H1 (cell line): ENCODE results near the gene SPACA4. TPM values are rescaled to one million over a fixed set of nuclear protein-coding genes. Genes with fewer than 3 reads are reported as not detected.
A peak's percentile ranks its signal among the peaks of the same experiment; 100 is the strongest.

Source experiments
- CTCF ChIA-PET: fragments of 300-600 bp; sonication (Branson Sonifier 250); formaldehyde crosslinking; loops from one replicate; lab custom pipeline; 2021; ENCODE audit not compliant: partially characterized antibody; lab: Charles Lee
- POLR2A ChIA-PET: fragments of 300-600 bp; sonication (Branson Sonifier 250); formaldehyde crosslinking; loops from one replicate; lab custom pipeline; 2021; ENCODE audit warnings: inconsistent platforms; ENCODE audit not compliant: partially characterized antibody; lab: Charles Lee
- DNase-seq, 2 experiments: peaks; one replicate each; pipeline versions ENCODE4 v3.0.0 to v3.0.0-alpha.2; 2010 to 2022; ENCODE audit warnings: low spot score in 2 of 2, low read depth in 1 of 2, mixed read lengths in 1 of 2
- FAIRE-seq: peaks from 2 replicates; lab custom pipeline; 2011; peaks lifted over from hg19 to GRCh38; lab: Jason Lieb, UNC
- H2AFZ ChIP-seq: 2 replicates; pipeline ENCODE4 v1.8.1; 2012; ENCODE audit warnings: low read length, inconsistent platforms
- H2AK5ac ChIP-seq: 2 replicates; pipeline ENCODE4 v1.6.1; 2013; ENCODE audit warnings: low read depth, low read length
- H2BK120ac ChIP-seq: replicated peaks from 2 replicates; pipeline ENCODE3; 2013; ENCODE audit warnings: low read depth, low read length, inconsistent platforms
- H2BK12ac ChIP-seq: 2 replicates; pipeline ENCODE4 v1.6.1; 2013; ENCODE audit warnings: low read depth, low read length
- H2BK15ac ChIP-seq: 2 replicates; pipeline ENCODE4 v1.6.1; 2013; ENCODE audit warnings: low read length
- H2BK20ac ChIP-seq: 2 replicates; pipeline ENCODE4 v1.6.1; 2013; ENCODE audit warnings: low read length
- H2BK5ac ChIP-seq: 2 replicates; pipeline ENCODE4 v1.6.1; 2013; ENCODE audit warnings: low read depth, low read length
- H3K14ac ChIP-seq: 2 replicates; pipeline ENCODE4 v1.6.1; 2013; ENCODE audit warnings: inconsistent platforms; ENCODE audit not compliant: insufficient read length
- H3K18ac ChIP-seq: 2 replicates; pipeline ENCODE4 v1.6.1; 2013; ENCODE audit warnings: low read length; ENCODE audit errors: extremely low read depth
- H3K23ac ChIP-seq: 2 replicates; pipeline ENCODE4 v1.6.1; 2013; ENCODE audit warnings: inconsistent platforms; ENCODE audit not compliant: insufficient read length
- H3K23me2 ChIP-seq: 2 replicates; pipeline ENCODE4 v1.6.1; 2013; ENCODE audit warnings: low read depth, low read length
- H3K27ac ChIP-seq: 2 replicates; pipeline ENCODE4 v1.6.1; 2011; ENCODE audit warnings: low read depth, low read length, inconsistent platforms
- H3K27me3 ChIP-seq, 4 experiments: replicated peaks in 1 of 4; 1 replicate in 1 of 4; 2 replicates in 3 of 4; pipeline versions ENCODE4 v1.6.1 to v1.8.1; 2011 to 2013; ENCODE audit warnings: low read length in 3 of 4, mild to moderate bottlenecking in 3 of 4, inconsistent platforms in 2 of 4, mixed read lengths in 2 of 4, moderate library complexity in 1 of 4; ENCODE audit not compliant: control insufficient read depth in 3 of 4, insufficient read depth in 3 of 4; ENCODE audit errors: extremely low read depth in 1 of 4
- H3K36me3 ChIP-seq, 4 experiments: 2 replicates each; pipeline versions ENCODE4 v1.6.1 to v1.8.1; 2011 to 2013; ENCODE audit warnings: mild to moderate bottlenecking in 4 of 4, low read length in 3 of 4, moderate library complexity in 2 of 4, control low read depth in 1 of 4, inconsistent platforms in 1 of 4; ENCODE audit not compliant: insufficient read depth in 4 of 4, control insufficient read depth in 2 of 4
- H3K4ac ChIP-seq: replicated peaks from 2 replicates; pipeline ENCODE3; 2013; ENCODE audit warnings: low read length, low read depth, mixed read lengths, inconsistent platforms; ENCODE audit not compliant: insufficient read length
- H3K4me1 ChIP-seq, 4 experiments: replicated peaks in 1 of 4; 1 replicate in 1 of 4; 2 replicates in 3 of 4; pipeline versions ENCODE4 v1.6.1 to v1.8.1; 2011 to 2013; ENCODE audit warnings: low read length in 3 of 4, inconsistent platforms in 2 of 4, mixed read lengths in 1 of 4; ENCODE audit not compliant: insufficient read depth in 4 of 4, control insufficient read depth in 3 of 4
- H3K4me2 ChIP-seq, 2 experiments: 2 replicates each; pipeline versions ENCODE4 v1.6.1 to v1.8.1; 2011 to 2013; ENCODE audit warnings: low read depth in 2 of 2, low read length in 2 of 2, control low read depth in 1 of 2, inconsistent platforms in 1 of 2, mild to moderate bottlenecking in 1 of 2; ENCODE audit not compliant: insufficient read depth in 1 of 2
- H3K4me3 ChIP-seq, 4 experiments: fragments of 200-600, 300-600 bp in 1 of 4; sonication (generic), shearing (Covaris generic), sonication (Bioruptor Twin) in 1 of 4; 2 replicates each; pipeline versions ENCODE4 v1.5.1 to v1.8.1; 2011 to 2016; ENCODE audit warnings: low read length in 4 of 4, low read depth in 3 of 4, control low read depth in 2 of 4, inconsistent platforms in 2 of 4, mild to moderate bottlenecking in 2 of 4, mixed read lengths in 1 of 4, moderate library complexity in 1 of 4; ENCODE audit not compliant: insufficient read depth in 2 of 4; ENCODE audit errors: extremely low read depth in 1 of 4
- H3K56ac ChIP-seq: replicated peaks from 2 replicates; pipeline ENCODE3; 2013; ENCODE audit warnings: low read depth, mild to moderate bottlenecking, mixed read lengths, low read length, inconsistent platforms; ENCODE audit not compliant: insufficient read length
- H3K79me1 ChIP-seq: 2 replicates; pipeline ENCODE4 v1.6.1; 2013; ENCODE audit warnings: low read depth, low read length, control low read depth
- H3K79me2 ChIP-seq, 2 experiments: 2 replicates each; pipeline versions ENCODE4 v1.6.1 to v1.8.1; 2012 to 2013; ENCODE audit warnings: low read length in 2 of 2, mild to moderate bottlenecking in 2 of 2, inconsistent platforms in 1 of 2; ENCODE audit not compliant: insufficient read depth in 2 of 2, control insufficient read depth in 1 of 2
- H3K9ac ChIP-seq, 4 experiments: replicated peaks in 1 of 4; 1 replicate in 1 of 4; 2 replicates in 3 of 4; pipeline versions ENCODE4 v1.6.1 to v1.8.1; 2011 to 2013; ENCODE audit warnings: low read depth in 3 of 4, low read length in 3 of 4, control low read depth in 2 of 4, mild to moderate bottlenecking in 2 of 4, moderate library complexity in 2 of 4, inconsistent platforms in 1 of 4; ENCODE audit errors: extremely low read depth in 1 of 4
- H3K9me3 ChIP-seq, 2 experiments: 2 replicates each; pipeline versions ENCODE4 v1.6.1 to v1.8.1; 2012 to 2013; ENCODE audit warnings: mild to moderate bottlenecking in 2 of 2, moderate library complexity in 2 of 2, control low read depth in 1 of 2, inconsistent platforms in 1 of 2, low read depth in 1 of 2, low read length in 1 of 2, mixed read lengths in 1 of 2; ENCODE audit not compliant: insufficient read depth in 2 of 2
- H4K20me1 ChIP-seq, 2 experiments: replicated peaks in 1 of 2; 2 replicates each; pipeline versions ENCODE3 to v1.8.1; 2011 to 2013; ENCODE audit warnings: inconsistent platforms in 2 of 2, low read length in 2 of 2, mild to moderate bottlenecking in 1 of 2; ENCODE audit not compliant: insufficient read depth in 2 of 2, control insufficient read depth in 1 of 2
- H4K5ac ChIP-seq: 2 replicates; pipeline ENCODE4 v1.6.1; 2013; ENCODE audit warnings: low read length, low read depth, mixed read lengths, inconsistent platforms; ENCODE audit not compliant: insufficient read length
- H4K8ac ChIP-seq: 2 replicates; pipeline ENCODE4 v1.8.0; 2013; ENCODE audit warnings: mild to moderate bottlenecking, moderate library complexity, low read length, inconsistent platforms; ENCODE audit not compliant: insufficient read depth; ENCODE audit errors: extremely low read depth
- H4K91ac ChIP-seq: replicated peaks from 2 replicates; pipeline ENCODE3; 2013; ENCODE audit warnings: low read length, mixed read lengths, inconsistent platforms; ENCODE audit not compliant: insufficient read length
- CTCF ChIP-seq, 3 experiments: IDR thresholded peaks; 1 replicate in 2 of 3; 2 replicates in 1 of 3; pipeline versions ENCODE4 v1.5.1 to v1.6.1; 2011; ENCODE audit warnings: low read length in 3 of 3, mild to moderate bottlenecking in 3 of 3, inconsistent platforms in 2 of 3, low read depth in 1 of 3, moderate library complexity in 1 of 3; ENCODE audit not compliant: insufficient read depth in 1 of 3; ENCODE audit errors: control extremely low read depth in 1 of 3
- NANOG ChIP-seq: IDR thresholded peaks from 2 replicates; pipeline ENCODE4 v1.6.1; 2011; ENCODE audit warnings: low read length, low read depth, mild to moderate bottlenecking, inconsistent platforms; ENCODE audit not compliant: insufficient read depth, poor library complexity, severe bottlenecking
- RAD21 ChIP-seq, 2 experiments: IDR thresholded peaks in 1 of 2; conservative IDR thresholded peaks in 1 of 2; 2 replicates each; pipeline ENCODE4 v1.6.1; 2011; ENCODE audit warnings: low read depth in 2 of 2, low read length in 2 of 2, improper control_type of control experiment in 1 of 2, inconsistent platforms in 1 of 2, mild to moderate bottlenecking in 1 of 2, moderate library complexity in 1 of 2
- YY1 ChIP-seq: IDR thresholded peaks from 2 replicates; pipeline ENCODE4 v1.6.1; 2011; ENCODE audit warnings: low read depth, mild to moderate bottlenecking, low read length
- WGBS, 2 experiments: shearing (Covaris generic) in 1 of 2; methylation state at CpG; one replicate each; pipeline versions ENCODE4 v1.1.6 to v1.1.7; 2013 to 2015; ENCODE audit warnings: low lambda C conversion rate in 2 of 2, mixed read lengths in 2 of 2, inconsistent platforms in 1 of 2, low coverage in 1 of 2, missing lambda C conversion rate in 1 of 2; ENCODE audit not compliant: insufficient replicate concordance in 2 of 2, insufficient coverage in 1 of 2, insufficient read length in 1 of 2; ENCODE audit errors: extremely low coverage in 1 of 2, missing lambda C conversion rate in 1 of 2; 5-methylcytosine and 5-hydroxymethylcytosine counted together
- polyA plus RNA-seq, 7 experiments: library from polyadenylated mRNA; depleted of rRNA in 3 of 7; stranded (reverse) in 5 of 7; unstranded in 2 of 7; fragments of >200 nt in 5 of 7; fragments of 200-250 nt in 2 of 7; gene quantifications; 1 replicate in 5 of 7; 2 replicates in 1 of 7; 4 replicates in 1 of 7; pipeline versions ENCODE4 v1.2.1 to v1.2.3, GENCODE V29; 2011 to 2013; ENCODE audit warnings: missing spikeins in 2 of 7, mixed read lengths in 2 of 7
- total RNA-seq: library from RNA; stranded (reverse); fragmentation: NEBNext Ultra II Directional; extraction: Animal tissue kit (Norgen Biotek cat#: 25700); gene quantifications from 2 replicates; pipeline ENCODE4 v1.2.1, GENCODE V29; 2021

The SPACA4 gene
- total and polyA plus RNA-seq, 2 of the 8 experiments (the other 6 are each of a cell fraction or from before 2014, with no cell fraction given): not detected

GRCh38 chr19:48608798-48609263, 2.3 kb downstream of the SPACA4 start:
- 35% methylated on average over 8 of the region's 9 CpGs; no CpG with 5 or more reads in 1 of the 2 experiments for WGBS, 2 experiments
- Histone ChIP-seq H3K56ac (no peak overlapping the region), H3K36me3 (no peaks in the 10 kb centered on the region; a peak in 1 of 8 replicates), H3K23ac (no peak overlapping the region), H3K4me3 (no peak overlapping the region), H3K4ac (no peak overlapping the region), H2BK5ac (no peak overlapping the region), H2BK20ac (no peak overlapping the region), H4K8ac (no peak overlapping the region), H3K18ac (no peak overlapping the region; the same call in 1 of the 2 replicates), H4K5ac (no peak overlapping the region), H2BK12ac (no peak overlapping the region), H4K91ac (no peak overlapping the region), H2BK120ac (no peak overlapping the region), H3K79me1 (no peaks in the 10 kb centered on the region), H2BK15ac (peak overlapping the region; percentile 90; the same call in 1 of the 2 replicates), H3K27me3 (no peaks in the 10 kb centered on the region), H3K9me3 (no peaks in the 10 kb centered on the region), H2AK5ac (no peak overlapping the region), H2AFZ (peak overlapping the region; percentile 95; the same call in 1 of the 2 replicates), H3K14ac (no peak overlapping the region), H3K9ac (no peak overlapping the region), H3K4me2 (0 out of 4 replicates have a peak overlapping the region, but pooled peaks of 1 of the 2 experiments have one; percentile 22), H3K79me2 (no peaks in the 10 kb centered on the region), H3K4me1 (peaks cover 0 to 6% (median 2%) of the 10 kb centered on the region in 4 experiments; a peak in 4 of 7 replicates), H3K23me2 (no peaks in the 10 kb centered on the region), H4K20me1 (peaks cover 0 to 7% of the 10 kb centered on the region in 2 experiments), H3K27ac (no peak overlapping the region)
- TF ChIP-seq CTCF (IDR thresholded peaks at IDR 0.05; ENCODE audit: control extremely low read depth in 1 of 3, insufficient read depth in 1 of 3, low read depth in 1 of 3, low read length in 3 of 3): peak; percentile 78 to 87 (median 81)
- peak; percentile 77 to 87 for TF ChIP-seq RAD21 (IDR thresholded peaks at IDR 0.05 in 1 of 2, conservative IDR thresholded peaks at IDR 0.05 in 1 of 2; ENCODE audit: low read depth in 2 of 2, low read length in 2 of 2)
- 0 out of 2 replicates have a peak, but pooled peaks have one; percentile 23 for TF ChIP-seq YY1
- no peak for TF ChIP-seq NANOG
- peak in 1 of 2 experiments; percentile 76 for DNase-seq
- ChIA-PET POLR2A (interaction anchor here (0.6 to 30.9 kb wide), 15 partner anchors 4 to 128 kb away, joined by 3 to 788 read pairs (median 4); partner anchors contain the start of genes DBP, FAM83E, RPL18 and SPACA4), CTCF (interaction anchor here (0.6 to 7.0 kb wide), 19 partner anchors 9 to 294 kb away, joined by 3 to 143 read pairs (median 4); partner anchors contain the start of genes KDELR1, RPL18 and SPHK2)
- peak; percentile 65 for FAIRE-seq
